ENCODE results near the gene FAM13A. TPM values are rescaled to one million over a fixed set of nuclear protein-coding genes. Genes with fewer than 3 reads are reported as not detected.
A peak's percentile ranks its signal among the peaks of the same experiment; 100 is the strongest.
"Not testable (repeated sequence)": the region's sequence is repeated elsewhere in the genome, so short reads cannot be mapped to it uniquely, and the experiment has no call there.

Gene FAM13A
- total RNA-seq, 1 experiment from 2014 or later, result 22.2 TPM

DNA sequence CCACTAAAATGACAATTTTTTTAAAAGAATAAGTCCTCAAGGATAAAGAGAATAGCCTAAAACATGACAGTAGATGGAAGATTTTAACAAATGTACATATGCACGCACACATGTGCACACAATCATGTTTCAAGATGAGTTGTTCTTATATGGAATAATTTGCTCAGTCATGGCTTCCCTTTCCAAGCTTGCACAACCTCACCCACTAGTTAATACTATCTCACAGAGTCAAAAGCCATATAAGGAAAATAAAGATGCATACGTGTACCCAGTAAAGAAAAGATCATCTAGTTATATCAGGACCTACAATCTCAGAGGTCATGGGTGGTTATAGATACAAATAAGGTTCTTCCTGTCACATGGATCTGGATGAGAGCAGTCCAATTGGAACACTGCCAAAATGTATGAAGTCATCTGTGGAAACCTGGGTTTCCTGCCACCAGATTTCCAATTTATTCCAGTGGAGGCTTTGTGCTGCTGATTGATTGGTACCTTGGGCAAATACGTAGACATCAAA lies 56.1 kb downstream of the FAM13A start:
- DNase-seq (ENCODE audit: extremely low read depth, low read depth), result peak; percentile 25

- DNase-seq (ENCODE audit: extremely low read depth, low read depth), result no peak
Measured at GRCh38 chr4:89000382-89000781, 56.6 kb downstream of the FAM13A start.

GRCh38 chr4:88999392-88999930 lies 57.5 kb downstream of the FAM13A start:
- no peak for DNase-seq (ENCODE audit: extremely low read depth, low read depth)

- no peak for DNase-seq (ENCODE audit: extremely low read depth, low read depth)
Measured at GRCh38 chr4:88998891-88999290, 58.1 kb downstream of the FAM13A start.

- DNase-seq (ENCODE audit: extremely low read depth, low read depth), result no peak
Measured at GRCh38 chr4:88998001-88998400, 59.0 kb downstream of the FAM13A start.

- DNase-seq (ENCODE audit: extremely low read depth, low read depth), result no peak
Measured at GRCh38 chr4:88995874-88996273, 61.1 kb downstream of the FAM13A start.

- not testable (repeated sequence) for DNase-seq (ENCODE audit: extremely low read depth, low read depth)
Measured at GRCh38 chr4:88995257-88995656, 61.7 kb downstream of the FAM13A start.

GRCh38 chr4:88993246-88993645 lies 63.7 kb downstream of the FAM13A start:
- no peak for DNase-seq (ENCODE audit: extremely low read depth, low read depth)

DNA sequence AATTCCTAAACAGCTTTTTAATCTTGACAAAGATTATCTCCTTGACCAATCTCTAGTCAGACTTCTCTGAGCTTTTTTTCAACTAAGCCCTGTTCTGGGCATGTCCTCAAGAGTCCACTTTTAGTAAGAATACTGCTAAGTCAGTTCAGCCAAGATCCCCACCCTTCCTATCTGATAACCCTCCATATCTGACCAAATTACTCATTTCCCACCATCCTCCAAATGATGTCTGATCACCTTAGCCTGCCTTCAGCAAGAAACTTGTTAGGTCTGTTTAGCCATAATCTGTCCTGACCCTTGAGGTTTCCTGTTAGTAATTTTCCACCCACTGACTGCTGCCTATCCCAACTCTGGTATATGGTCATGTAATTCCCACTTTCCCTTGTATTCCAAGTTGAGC lies 65.2 kb downstream of the FAM13A start:
- no peak for DNase-seq (ENCODE audit: extremely low read depth, low read depth)

- no peak for DNase-seq (ENCODE audit: extremely low read depth, low read depth)
Measured at GRCh38 chr4:88989990-88990389, 67.0 kb downstream of the FAM13A start.

DNA sequence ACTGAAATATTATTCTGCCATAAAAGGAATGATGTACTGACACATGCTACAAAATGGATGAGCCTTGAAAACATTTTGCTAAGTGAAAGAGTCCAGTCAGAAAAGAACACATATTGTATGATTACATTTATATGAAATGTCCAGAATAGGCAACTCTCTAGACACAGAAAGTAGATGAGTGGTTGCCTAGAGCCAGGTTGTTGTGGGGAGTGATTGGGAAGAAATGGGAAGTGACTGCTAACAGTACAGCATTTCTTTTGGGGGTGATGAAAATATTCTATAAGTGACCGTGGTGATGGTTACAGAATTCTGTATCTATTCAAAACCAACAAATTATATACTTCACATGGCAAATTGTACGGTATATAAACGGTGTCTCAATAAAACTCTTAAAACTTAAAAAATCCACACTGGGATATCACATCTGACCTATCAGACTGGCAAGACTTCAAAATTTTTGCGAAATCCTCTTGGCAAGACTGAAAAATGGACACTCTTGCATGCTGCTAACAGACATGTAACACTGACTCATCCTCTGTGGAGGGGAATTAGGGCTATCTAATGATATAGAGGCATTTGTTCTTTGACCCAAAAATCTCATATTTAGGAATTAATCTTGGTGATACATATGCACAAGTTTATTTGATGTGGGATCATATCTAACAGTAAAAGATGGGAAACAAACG lies 71.8 kb downstream of the FAM13A start:
- no peak for DNase-seq (ENCODE audit: extremely low read depth, low read depth)

DNA sequence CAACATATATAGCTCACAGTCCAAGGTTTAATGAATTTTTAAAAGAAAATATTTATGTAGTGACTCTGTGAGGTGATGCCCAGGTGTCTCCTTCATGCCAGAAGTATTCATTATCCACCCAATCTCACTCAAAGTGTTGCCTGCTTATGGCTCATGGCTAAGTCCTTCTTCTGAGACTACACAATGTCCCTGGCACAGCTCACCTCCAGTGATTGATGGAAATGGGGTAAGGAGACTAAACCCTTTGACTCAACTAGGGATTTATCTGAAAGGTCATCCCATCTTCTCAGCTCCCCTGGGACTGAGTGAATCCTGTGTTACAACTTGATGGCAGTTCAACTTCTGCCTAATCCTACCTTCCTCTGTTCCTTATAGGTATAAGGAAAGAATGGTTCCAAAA lies 74.2 kb downstream of the FAM13A start:
- no peak for DNase-seq (ENCODE audit: extremely low read depth, low read depth)

- no peak for DNase-seq (ENCODE audit: extremely low read depth, low read depth)
Measured at GRCh38 chr4:88981993-88982392, 75.0 kb downstream of the FAM13A start.

- DNase-seq (ENCODE audit: extremely low read depth, low read depth), result no peak
Measured at GRCh38 chr4:88981556-88981955, 75.4 kb downstream of the FAM13A start.

GRCh38 chr4:88979276-88979675 lies 77.7 kb downstream of the FAM13A start:
- no peak for DNase-seq (ENCODE audit: extremely low read depth, low read depth)

DNA sequence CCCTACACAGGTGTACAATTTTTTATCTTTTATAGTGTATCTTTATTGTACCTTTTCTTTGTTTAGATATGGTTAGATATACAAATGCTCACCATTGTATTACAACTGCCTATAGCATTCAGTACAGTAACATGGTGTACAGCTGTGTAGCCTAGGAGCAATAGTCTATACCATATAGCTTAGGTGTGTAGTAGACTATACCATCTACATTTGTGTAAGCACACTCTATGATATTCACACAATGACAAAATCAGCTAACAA lies 80.3 kb downstream of the FAM13A start:
- DNase-seq (ENCODE audit: extremely low read depth, low read depth), result no peak

DNA sequence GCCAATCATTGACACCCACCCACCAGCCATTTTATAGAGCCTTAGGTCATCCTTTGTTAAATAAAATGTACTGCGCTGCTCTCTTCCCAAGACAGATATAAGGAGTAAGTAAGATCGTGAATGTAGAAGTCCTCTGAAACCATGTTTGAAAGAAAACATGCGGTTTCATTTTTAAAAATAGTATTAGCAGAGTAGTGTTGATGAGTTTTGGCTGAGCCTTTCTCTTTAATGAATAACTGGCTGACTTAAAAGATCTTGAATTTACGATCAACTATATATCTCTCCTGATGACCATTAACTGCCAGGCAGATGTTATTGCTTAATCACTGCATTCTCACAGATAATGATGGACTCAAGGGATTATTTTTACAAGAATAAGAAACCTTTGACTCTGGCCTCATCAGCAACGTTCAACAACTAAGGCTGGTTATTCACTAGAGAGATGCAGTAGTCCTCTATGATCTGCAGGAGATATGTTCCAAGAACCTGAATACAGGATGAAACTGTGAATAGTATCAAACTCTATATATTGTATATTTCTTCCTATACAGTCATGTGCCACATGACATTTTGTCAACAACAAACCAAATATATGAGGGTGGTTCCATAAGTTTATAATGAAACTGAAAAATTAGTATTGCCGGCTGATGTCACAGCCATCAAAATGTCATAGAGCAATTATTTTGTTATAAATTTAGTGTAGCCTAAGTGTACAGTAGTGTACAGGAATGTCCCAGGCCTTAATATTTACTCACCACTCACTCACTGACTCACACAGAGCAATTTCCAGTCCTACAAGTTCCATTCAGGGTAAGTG lies 80.8 kb downstream of the FAM13A start:
- DNase-seq (ENCODE audit: extremely low read depth, low read depth), result no peak

GRCh38 chr4:88971536-88971935 lies 85.4 kb downstream of the FAM13A start:
- DNase-seq (ENCODE audit: extremely low read depth, low read depth), result no peak

GRCh38 chr4:88969746-88970145 lies 87.2 kb downstream of the FAM13A start:
- DNase-seq (ENCODE audit: extremely low read depth, low read depth), result no peak

DNA sequence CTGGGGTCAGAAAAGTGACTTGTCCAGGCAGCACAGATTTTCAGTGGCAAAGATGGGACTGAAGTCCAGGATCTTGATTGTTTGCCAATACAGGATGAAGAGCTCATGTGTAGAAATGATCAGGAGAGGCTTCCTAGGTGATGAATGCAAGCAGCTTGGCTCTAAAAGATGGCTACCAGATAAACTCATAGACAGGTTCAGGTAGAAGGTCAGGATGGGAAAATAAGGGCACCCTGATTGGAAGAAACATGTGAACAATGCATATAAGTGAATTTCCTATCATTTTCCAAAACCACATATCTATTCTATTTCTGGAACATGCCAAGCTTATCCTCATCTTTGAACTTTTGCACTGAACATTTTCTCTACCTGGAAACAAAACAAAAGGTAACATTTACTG lies 87.7 kb downstream of the FAM13A start:
- DNase-seq (ENCODE audit: extremely low read depth, low read depth), result no peak

GRCh38 chr4:88967883-88968331 lies 89.1 kb downstream of the FAM13A start:
- no peak for DNase-seq (ENCODE audit: extremely low read depth, low read depth)

DNA sequence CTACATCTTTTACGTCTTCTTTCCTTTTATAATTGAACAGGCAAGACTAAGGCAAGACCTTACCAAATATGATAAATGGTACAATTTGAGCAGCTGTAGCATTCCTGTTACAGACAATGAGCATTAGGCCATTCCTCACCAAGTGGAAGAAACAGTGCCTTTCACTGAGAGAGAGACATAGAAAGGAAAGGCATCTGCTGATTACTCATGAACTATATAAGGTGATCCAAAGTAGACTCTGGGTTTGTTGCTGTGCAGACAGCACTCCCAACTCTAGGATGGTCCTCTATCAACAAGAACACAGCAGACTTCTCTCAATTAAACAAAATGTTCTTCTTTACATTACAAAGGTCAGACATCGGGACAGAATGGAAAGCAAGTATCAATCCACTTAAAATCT lies 91.9 kb downstream of the FAM13A start:
- no peak for DNase-seq (ENCODE audit: extremely low read depth, low read depth)
